Measurements from ENCODE around the gene PJVK. TPM values are rescaled to one million over a fixed set of nuclear protein-coding genes. Genes with fewer than 3 reads are reported as not detected.
"Not testable (repeated sequence)": the region's sequence is repeated elsewhere in the genome, so short reads cannot be mapped to it uniquely, and the experiment has no call there.

PJVK gene
- total RNA-seq: 0.34 and 0.42 TPM in 2 replicates

- peak; percentile 99 for DNase-seq
Observed at GRCh38 chr2:178450774-178451525, at the start of gene PJVK, which contains the start of gene PRKRA. Gene PJVK, plus strand, starts transcription at chr2:178451378. Its CDS starts 2,032 bp downstream, at chr2:178453410. Gene PRKRA, minus strand, starts transcription at chr2:178451175. Its CDS starts 145 bp downstream, at chr2:178451030.

DNA sequence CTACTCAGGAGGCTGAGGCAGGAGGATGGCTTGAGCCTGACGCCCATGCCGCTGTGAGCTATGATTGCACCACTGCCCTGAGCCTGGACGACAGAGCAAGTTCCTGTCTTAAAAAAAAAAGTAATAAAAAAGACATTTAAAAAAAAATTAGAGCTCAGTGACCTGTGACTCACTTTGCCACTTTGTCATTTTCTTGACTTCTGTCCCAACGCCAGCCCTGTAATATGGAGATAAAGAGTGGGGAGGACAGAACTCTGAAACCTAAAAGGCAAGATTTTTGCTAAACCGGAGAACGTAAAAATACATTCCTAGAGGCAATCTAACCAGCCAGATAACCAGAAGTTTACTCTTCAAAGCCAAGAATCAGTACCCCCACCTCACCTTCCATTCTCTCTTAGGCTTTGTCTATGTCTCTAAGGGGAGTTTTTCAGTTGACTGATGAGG, 49.2 kb upstream of the PJVK start:
- DNase-seq: no peak

GRCh38 chr2:178403671-178404306, 47.4 kb upstream of the PJVK start:
- DNase-seq: no peak

- DNase-seq: peak; percentile 81
Observed at GRCh38 chr2:178404368-178404767, 46.8 kb upstream of the PJVK start.

- DNase-seq: no peak
Observed at GRCh38 chr2:178409261-178409660, 41.9 kb upstream of the PJVK start.

DNA sequence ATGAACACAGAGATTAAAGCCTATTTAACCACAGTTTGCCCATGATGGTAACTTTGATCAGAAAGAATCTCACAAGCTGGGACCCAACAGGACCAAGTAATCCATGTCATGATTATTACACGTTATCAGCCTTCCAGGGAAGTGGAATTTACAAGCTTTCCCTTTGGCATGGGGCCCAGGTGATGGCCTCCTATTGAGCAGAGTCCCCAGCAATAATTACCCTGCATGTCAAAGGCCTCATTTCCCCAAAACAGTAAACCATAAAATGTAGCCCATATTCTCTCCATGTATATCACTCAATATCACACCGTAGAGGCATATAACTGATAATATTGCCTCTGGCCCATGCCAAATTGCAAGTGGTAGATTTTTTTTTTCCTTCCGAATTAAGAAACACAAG, 39.1 kb upstream of the PJVK start:
- DNase-seq: no peak

GRCh38 chr2:178412453-178412852, 38.7 kb upstream of the PJVK start:
- DNase-seq: not testable (repeated sequence)

GRCh38 chr2:178413472-178414265, 37.5 kb upstream of the PJVK start:
- peak; percentile 82 for DNase-seq

GRCh38 chr2:178414266-178415247, 36.6 kb upstream of the PJVK start:
- DNase-seq: peak; percentile 98

GRCh38 chr2:178415979-178416378, 35.2 kb upstream of the PJVK start:
- no peak for DNase-seq

- DNase-seq: no peak
Observed at GRCh38 chr2:178417916-178418315, 33.3 kb upstream of the PJVK start.

- DNase-seq: no peak
Observed at GRCh38 chr2:178418426-178418825, 32.8 kb upstream of the PJVK start.

DNA sequence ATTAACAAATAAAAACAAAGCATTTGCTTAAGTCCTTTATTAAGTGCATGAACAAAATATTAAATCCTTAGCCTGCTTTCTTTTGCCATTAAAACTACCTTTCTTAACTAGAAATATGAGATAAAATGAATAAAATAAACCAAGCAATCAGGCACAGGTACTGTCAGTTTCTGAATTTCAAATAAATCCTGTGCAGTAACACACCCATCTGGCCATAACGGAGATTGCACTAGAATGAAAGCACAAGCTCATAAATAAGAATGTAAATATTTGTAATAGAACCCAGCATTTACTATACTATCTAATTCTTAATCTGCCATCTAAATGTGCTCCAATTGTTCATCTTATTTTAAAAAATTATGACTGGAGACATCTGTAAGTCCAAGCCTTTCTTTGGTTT, 32.1 kb upstream of the PJVK start:
- peak; percentile 55 for DNase-seq

DNA sequence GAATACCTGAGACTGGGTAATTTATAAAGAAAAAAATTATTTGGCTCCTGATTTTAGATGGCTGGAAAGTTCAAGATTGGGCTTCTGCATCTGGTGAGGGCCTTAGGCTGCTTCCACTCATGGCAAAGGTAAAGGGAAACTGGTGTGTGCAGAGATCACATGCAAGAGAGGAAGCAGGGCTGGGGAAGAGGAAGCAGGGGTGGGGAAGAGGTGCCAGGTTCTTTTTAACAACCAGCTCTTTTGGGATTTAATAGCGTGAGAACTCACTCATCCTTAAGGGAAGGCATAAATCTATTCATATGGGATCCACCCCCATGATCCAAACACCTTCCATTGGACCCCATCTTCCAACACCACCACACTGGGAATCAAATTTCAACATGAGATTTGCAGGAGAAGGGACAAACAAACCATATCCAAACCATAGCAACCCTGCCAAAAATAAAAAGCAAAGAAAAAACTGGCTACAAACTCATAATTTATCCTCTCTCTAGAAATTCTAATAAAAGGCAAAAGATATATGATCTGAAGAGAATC, 30.6 kb upstream of the PJVK start:
- DNase-seq: no peak

- no peak for DNase-seq
Observed at GRCh38 chr2:178422097-178422496, 29.1 kb upstream of the PJVK start.

GRCh38 chr2:178423746-178424145, 27.4 kb upstream of the PJVK start:
- DNase-seq: not testable (repeated sequence)

DNA sequence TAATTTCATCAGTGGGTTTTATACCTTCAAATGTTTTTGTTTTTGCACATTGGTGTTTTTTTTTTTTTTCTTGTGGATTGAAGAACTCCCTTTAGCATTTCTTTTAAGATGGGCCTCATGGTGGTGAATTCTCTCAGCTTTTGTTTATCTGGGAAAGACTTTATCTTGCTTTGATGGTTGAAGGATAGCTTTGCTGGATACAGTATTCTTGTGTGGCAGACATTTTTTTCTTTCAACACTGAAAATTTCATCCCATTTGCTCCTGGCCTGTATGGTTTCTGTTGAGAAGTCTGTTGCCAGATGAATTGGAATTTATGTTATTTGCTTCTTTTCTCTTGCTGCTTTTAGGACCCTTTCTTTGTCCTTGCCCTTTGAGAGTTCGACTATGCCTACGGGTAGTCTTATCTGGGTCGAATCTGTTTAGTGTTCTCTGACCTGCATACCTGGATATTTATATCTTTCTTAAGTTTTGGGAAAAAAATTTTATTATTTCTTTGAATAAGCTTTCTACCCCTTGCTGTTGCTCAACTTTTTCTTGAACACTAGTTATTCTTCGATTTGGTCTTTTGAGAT, 25.8 kb upstream of the PJVK start:
- DNase-seq: no peak

DNA sequence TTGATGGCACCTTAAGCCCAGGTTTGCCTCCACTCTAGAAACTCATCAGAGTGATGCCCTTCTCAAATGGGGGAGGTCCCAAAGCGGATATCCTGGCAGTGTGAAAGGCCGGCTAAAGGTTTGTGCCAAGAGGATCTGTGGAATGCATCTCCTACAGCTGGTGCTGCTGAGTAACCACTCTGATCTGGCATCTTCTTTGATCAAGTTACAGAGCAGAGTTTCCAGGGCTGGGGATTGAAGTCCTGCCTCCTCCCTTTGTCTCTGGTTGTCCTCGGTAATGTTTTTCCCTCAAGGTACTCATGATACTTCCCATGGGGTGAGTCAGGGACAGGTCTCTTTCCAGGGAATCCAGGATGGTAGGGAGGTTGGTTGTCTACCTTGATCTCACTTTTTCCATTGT, 24.8 kb upstream of the PJVK start:
- no peak for DNase-seq

DNA sequence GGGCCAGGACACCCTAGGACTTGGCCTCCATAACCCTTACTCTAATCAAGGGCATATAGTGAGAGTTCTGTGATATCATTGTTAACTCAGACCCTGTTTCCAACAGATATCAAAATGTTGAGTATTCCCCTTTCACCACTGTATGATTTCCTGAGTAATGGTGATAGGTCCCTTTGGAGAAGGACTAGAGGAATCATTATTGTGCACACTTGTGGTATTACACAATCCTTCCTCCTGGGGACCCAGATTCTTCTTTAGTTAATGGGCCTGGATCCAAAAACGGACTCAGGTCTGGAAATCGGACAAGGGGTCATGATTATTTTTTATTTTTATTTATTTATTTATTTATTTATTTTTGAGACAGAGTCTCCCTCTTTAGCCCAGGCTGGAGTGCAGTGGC, 23.7 kb upstream of the PJVK start:
- no peak for DNase-seq

GRCh38 chr2:178428396-178428806, 22.8 kb upstream of the PJVK start:
- DNase-seq: no peak

- DNase-seq: no peak
Observed at GRCh38 chr2:178429336-178429735, 21.8 kb upstream of the PJVK start.

Measured in dermis blood vessel endothelial cell (primary cell).